Activated CD4-positive, alpha-beta memory T cell treated with anti-CD3 and anti-CD28 coated beads, Interleukin-2, amount 10 ng/mL, durations not matched to agents 7 days and 5 days (primary cell): ENCODE results near the gene ECE1. TPM values are rescaled to one million over a fixed set of nuclear protein-coding genes. Genes with fewer than 3 reads are reported as not detected.

Source experiments
- CTCF ChIA-PET: fragments of 350-600 bp; sonication (Branson Sonifier 250); formaldehyde crosslinking; loops from one replicate; lab custom pipeline; 2021; ENCODE audit warnings: antibody characterized with exemption, inconsistent platforms; lab: Charles Lee
- POLR2A ChIA-PET: fragments of 350-600 bp; sonication (Branson Sonifier 250); formaldehyde crosslinking; loops from one replicate; lab custom pipeline; 2021; ENCODE audit warnings: antibody characterized with exemption; lab: Charles Lee
- DNase-seq: peaks from one replicate; pipeline ENCODE4 v3.0.0-alpha.2; 2020
- H3K27ac Mint-ChIP-seq: one replicate; pipeline ENCODE4 v1.8.0; 2021; ENCODE audit warnings: mild to moderate bottlenecking, mixed read lengths
- H3K27me3 Mint-ChIP-seq: one replicate; pipeline ENCODE4 v1.8.0; 2021; ENCODE audit warnings: mixed read lengths
- H3K36me3 Mint-ChIP-seq: one replicate; pipeline ENCODE4 v1.8.0; 2021; ENCODE audit warnings: low read depth, mixed read lengths
- H3K4me1 Mint-ChIP-seq: one replicate; pipeline ENCODE4 v1.8.0; 2021; ENCODE audit warnings: mixed read lengths
- H3K4me3 Mint-ChIP-seq: one replicate; pipeline ENCODE4 v1.8.0; 2021; ENCODE audit warnings: mild to moderate bottlenecking, mixed read lengths
- H3K9me3 Mint-ChIP-seq: one replicate; pipeline ENCODE4 v1.8.0; 2021; ENCODE audit warnings: mixed read lengths
- total RNA-seq, 2 experiments: library from RNA; stranded (reverse); gene quantifications; one replicate each; pipeline ENCODE4 v1.2.3, GENCODE V29; 2021

Gene ECE1
- total RNA-seq, 2 experiments from 2014 or later, result 85.3 to 87.9 TPM

DNA sequence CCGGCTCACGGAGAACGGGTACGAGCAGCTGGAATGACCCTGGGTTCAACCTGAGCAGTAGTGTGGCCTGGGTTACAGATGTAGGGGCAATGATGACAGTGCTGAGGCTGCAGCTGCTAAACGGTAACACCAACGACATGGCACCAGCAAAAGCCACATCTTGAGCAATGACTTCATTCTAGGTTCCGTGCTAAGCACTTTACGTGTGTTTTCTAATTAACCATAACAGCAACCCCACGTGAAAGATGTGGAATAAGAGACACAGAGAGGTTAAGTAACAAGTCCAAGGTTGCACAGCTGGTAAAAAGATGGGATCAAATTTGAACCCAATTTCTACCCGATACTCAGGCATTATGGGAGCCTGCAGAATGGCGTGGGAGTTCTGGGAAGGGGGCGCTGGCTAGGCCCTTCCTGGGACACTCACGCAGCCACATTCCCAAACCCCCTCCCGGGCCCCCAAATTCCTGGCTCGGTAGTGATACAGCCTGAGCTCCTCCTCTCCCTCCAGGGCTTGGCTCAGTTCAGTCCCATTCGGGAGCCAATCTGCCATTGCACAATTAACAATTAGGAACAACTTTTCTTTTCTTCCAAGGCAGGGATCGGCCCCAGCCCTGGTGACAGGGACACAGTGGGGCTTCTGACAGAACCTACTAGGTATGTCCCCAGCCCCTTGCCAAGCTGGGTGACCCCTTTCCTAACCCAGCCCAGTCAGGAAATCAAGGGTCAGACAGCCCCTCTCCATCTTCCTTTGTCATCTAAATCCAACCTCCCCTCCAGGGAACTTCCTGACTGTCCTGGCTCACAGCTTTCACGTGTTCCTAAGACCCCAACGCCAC is 23.8 kb upstream of the ECE1 start:
- Mint-ChIP-seq H3K9me3 (no peaks in the 10 kb centered on the region), H3K27me3 (no peaks in the 10 kb centered on the region), H3K4me1 (peaks cover 15% of the 10 kb centered on the region), H3K27ac (no peak overlapping the region), H3K4me3 (no peak overlapping the region), H3K36me3 (peaks cover 10% of the 10 kb centered on the region)
- DNase-seq, result no peak
- ChIA-PET CTCF (interaction anchor here (1.1 to 2.6 kb wide), 2 partner anchors 44 to 82 kb away, joined by 3 to 15 read pairs; no protein-coding TSS in a partner anchor), POLR2A (interaction anchor here (0.7 to 2.4 kb wide), 3 partner anchors 11 to 24 kb away, joined by 3 to 9 read pairs (median 6); no protein-coding TSS in a partner anchor)

DNA sequence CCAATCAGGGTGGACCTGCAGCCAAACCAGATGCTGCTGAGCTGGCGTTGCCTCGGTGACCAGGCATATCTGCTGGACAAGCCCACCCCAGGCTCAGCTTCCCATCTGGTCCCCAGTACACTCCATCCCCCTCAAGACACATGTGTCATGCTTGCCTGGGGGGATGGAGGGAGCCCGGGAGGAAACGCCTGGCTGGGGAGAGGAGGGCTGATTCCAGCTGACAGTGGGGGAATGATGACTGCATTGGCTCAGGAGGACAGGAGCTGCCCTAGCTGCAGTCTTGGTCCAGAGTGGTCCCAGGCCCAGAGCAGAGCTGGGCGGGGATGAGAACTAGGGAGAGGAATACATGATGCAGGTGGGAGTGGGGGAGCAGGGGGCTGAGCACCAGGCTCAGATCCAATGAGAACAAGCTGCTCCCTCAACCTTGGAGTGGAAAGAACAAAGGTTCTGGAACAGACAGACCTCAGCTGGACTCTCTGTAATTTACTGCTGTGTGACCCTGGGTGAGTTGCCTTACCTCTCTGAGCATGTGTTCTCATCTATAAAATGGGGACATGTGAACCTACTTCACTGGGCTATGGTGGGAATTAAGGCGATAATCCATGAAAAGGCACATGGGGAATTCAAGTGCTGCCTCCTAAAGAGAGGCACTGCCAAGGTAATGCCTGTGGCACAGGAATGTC is 23.1 kb upstream of the ECE1 start:
- no peak overlapping the region for H3K27ac Mint-ChIP-seq
- no peak overlapping the region for H3K4me3 Mint-ChIP-seq
- no peak for DNase-seq
- ChIA-PET CTCF (interaction anchor here (0.8 to 2.6 kb wide), 4 partner anchors 11 to 43 kb away, joined by 3 to 15 read pairs (median 3); no protein-coding TSS in a partner anchor), POLR2A (interaction anchor here (0.7 to 2.4 kb wide), 3 partner anchors 12 to 24 kb away, joined by 3 to 9 read pairs (median 6); no protein-coding TSS in a partner anchor)
- no peaks in the 10 kb centered on the region for H3K27me3 Mint-ChIP-seq
- no peaks in the 10 kb centered on the region for H3K9me3 Mint-ChIP-seq
- peaks cover 17% of the 10 kb centered on the region for H3K4me1 Mint-ChIP-seq
- peaks cover 10% of the 10 kb centered on the region for H3K36me3 Mint-ChIP-seq

DNA sequence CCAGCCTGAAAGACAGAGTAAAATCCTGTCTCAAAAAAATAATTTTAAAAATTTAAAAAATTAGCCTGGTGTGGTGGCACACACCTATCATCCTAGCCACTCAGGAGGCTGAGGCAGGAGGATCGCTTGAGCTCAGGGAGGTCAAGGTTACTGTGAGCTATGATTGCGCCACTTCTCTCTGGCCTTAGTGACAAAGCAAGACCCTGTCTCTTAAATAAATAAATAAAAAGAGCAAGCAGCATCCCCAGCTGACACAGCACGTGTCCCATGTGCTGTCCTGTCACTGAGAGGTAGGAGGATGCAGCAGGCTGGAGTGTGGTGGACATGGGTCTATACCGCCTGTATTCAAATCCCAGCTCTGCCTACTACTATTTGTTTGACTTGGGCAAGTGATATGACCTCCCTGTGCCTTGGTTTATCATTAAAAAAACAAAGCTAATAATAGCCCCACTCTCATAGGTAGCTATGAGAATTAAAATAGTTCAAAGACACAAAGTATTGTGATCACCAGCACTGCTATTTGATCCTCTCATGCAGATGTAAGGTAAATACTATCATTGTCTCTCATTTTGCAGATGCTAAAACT is 22.2 kb upstream of the ECE1 start:
- Mint-ChIP-seq H3K4me3 (no peak overlapping the region), H3K9me3 (no peaks in the 10 kb centered on the region), H3K4me1 (peaks cover 26% of the 10 kb centered on the region), H3K27ac (no peak overlapping the region), H3K36me3 (peaks cover 10% of the 10 kb centered on the region), H3K27me3 (no peaks in the 10 kb centered on the region)
- DNase-seq, result no peak
- ChIA-PET CTCF (interaction anchor here (0.8 to 2.6 kb wide), 5 partner anchors 11 to 58 kb away, joined by 3 to 15 read pairs (median 3); no protein-coding TSS in a partner anchor), POLR2A (interaction anchor here (0.6 to 2.4 kb wide), 3 partner anchors 12 to 18 kb away, joined by 3 to 9 read pairs (median 6); no protein-coding TSS in a partner anchor)

DNA sequence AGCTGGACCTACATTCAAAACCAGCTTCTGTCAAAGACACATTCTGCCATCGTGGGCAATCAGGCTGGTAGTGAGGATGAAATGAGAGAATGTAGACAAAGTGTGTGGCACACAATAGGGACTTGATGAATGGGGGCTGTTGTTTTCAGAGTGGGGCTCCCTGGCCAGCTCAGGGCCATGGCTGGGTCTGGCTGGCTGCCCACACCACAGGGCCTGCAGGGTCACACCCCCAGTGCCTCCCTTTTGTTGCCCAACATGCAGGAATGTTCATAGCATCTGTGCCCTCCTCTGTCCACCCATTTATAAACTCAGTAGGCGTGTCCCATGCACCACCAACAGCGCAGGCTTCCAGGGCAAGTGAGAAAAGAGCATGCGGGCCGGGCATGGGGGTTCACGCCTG is 20.8 kb upstream of the ECE1 start:
- no peak overlapping the region for H3K4me3 Mint-ChIP-seq
- peaks cover 6% of the 10 kb centered on the region for H3K36me3 Mint-ChIP-seq
- ChIA-PET CTCF (interaction anchor here (1.0 kb wide), 1 partner anchor 41 kb away, joined by 3 read pairs; no protein-coding TSS in a partner anchor), POLR2A (no interaction called here)
- no peak overlapping the region for H3K27ac Mint-ChIP-seq
- H3K4me1 Mint-ChIP-seq, result peaks cover 34% of the 10 kb centered on the region
- H3K9me3 Mint-ChIP-seq, result no peaks in the 10 kb centered on the region
- H3K27me3 Mint-ChIP-seq, result no peaks in the 10 kb centered on the region
- no peak for DNase-seq

DNA sequence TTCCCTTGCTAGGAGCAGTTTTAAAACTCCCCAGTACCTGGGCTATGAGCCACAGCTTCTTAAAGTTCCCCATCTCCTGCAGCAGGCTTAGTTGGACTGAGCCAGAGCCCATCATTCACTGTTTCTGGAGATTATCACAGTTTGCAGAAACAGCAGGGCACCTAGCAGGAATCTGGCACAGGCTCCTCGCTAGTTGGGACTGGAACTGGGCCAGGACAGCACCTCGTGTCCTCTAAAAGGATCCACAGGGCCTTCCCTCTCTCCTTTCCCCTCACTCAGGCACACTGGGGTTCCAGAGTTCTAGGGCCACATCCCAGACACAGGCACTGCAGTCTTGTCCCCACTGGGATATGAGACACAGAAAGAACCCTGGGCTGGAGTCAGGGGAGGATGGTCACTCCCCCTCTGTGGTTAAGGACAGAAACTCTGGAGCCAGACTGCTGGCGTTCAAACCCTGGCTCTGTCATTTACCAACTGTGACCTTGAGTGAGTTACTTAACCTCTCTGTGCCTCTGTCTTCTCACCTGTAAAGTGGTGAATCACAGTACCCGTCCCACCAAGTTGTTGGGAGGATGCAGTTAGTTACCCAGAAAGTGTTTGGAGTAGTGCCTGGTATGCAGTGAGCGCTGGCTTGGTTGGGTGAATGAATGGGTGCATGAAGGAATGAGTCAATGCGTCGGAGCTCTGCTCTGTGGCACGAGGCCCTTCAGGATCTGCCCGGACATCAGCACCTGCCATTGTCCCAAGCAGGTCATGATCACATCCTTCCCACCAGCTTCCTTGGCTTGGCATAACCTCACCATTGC is 18.8 kb upstream of the ECE1 start:
- ChIA-PET POLR2A (interaction anchor here (3.9 kb wide), 1 partner anchor 15 kb away, joined by 19 read pairs; no protein-coding TSS in a partner anchor), CTCF (interaction anchor here (1.1 kb wide), 1 partner anchor 39 kb away, joined by 3 read pairs; no protein-coding TSS in a partner anchor)
- peaks cover 43% of the 10 kb centered on the region for H3K4me1 Mint-ChIP-seq
- DNase-seq, result no peak
- no peak overlapping the region for H3K4me3 Mint-ChIP-seq
- no peaks in the 10 kb centered on the region for H3K9me3 Mint-ChIP-seq
- H3K27me3 Mint-ChIP-seq, result no peaks in the 10 kb centered on the region
- H3K27ac Mint-ChIP-seq, result peak overlapping the region; percentile 26
- H3K36me3 Mint-ChIP-seq, result peaks cover 6% of the 10 kb centered on the region

DNA sequence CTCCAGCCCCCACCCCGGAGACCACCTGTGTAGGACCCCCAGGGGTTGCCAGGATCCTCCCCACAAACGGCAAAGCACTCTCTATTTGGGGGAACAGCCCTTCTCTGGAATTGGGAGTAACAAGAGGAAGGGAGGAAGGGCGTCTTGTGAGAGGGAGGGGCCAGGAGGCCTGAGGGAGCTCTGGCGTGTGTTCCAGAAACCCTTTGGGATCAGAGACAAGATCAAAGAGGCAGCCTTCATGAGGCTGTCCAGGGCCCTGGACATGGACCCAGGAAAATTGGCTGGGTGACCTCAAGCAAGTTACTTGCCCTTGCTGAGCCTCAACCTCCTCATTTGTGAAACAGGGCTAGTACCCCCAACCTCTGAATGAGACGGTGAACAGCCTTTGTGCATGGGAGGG is 18.1 kb upstream of the ECE1 start:
- peaks cover 6% of the 10 kb centered on the region for H3K36me3 Mint-ChIP-seq
- POLR2A ChIA-PET, result interaction anchor here (1.0 to 3.9 kb wide), 3 partner anchors 14 to 37 kb away, joined by 3 to 19 read pairs (median 3); no protein-coding TSS in a partner anchor
- no peaks in the 10 kb centered on the region for H3K9me3 Mint-ChIP-seq
- H3K27ac Mint-ChIP-seq, result peak overlapping the region; percentile 67
- H3K4me3 Mint-ChIP-seq, result no peak overlapping the region
- no peaks in the 10 kb centered on the region for H3K27me3 Mint-ChIP-seq
- no peak for DNase-seq
- H3K4me1 Mint-ChIP-seq, result peaks cover 40% of the 10 kb centered on the region
- CTCF ChIA-PET, result interaction anchor here (1.1 kb wide), 1 partner anchor 38 kb away, joined by 3 read pairs; no protein-coding TSS in a partner anchor

DNA sequence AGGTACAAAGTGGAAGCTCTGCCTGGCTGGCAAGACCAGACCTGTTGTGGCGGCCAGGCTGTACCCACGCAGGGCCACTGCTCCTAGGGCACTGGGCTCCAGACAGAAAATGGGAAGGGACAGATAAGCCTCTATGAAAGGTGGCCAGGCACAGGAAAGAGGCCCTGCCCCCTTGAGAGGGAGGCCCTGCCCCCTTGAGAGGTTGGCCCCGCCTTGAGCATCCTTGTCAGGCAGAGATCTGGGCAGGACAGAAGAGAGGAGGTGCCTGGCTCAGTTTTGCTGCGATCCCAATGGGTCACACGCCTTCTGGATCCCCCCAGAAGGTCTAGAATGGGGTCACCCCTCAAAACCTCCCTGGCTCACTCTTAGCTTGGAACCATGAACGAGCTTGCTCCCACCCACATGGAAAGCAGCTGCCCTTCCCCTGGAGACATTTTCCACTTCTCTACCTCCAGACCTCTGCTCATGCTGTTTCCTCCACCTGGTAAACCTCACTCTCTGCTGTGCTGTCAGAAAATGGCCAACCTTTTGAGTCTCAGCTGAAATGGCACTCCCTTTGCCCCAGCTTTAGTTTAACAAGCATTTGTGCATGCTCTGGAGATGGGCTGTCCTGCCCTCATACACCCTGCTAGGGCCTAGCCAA is 17.5 kb upstream of the ECE1 start:
- POLR2A ChIA-PET, result interaction anchor here (0.9 to 3.9 kb wide), 4 partner anchors 9 to 38 kb away, joined by 3 to 19 read pairs (median 3); no protein-coding TSS in a partner anchor
- no peaks in the 10 kb centered on the region for H3K27me3 Mint-ChIP-seq
- DNase-seq, result no peak

DNA sequence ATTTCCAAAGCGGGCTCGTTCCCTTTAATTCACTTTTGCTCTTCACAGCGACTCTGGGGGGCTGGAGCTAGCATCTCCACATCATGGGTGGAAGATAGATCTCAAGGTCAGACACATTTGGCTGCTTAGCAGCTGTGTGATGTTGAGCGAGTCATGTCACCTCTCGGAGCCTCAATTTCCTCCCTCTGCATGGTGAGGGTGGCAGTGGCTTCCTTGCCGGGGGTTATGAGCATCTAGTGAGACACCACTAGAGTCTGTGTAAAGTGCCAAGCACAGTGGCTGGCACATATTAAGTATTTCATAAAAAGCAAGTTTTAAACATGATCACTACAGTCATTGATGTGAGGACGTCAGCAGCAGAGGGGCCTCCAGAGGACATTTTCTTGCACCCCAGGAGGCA is 16.9 kb upstream of the ECE1 start:
- H3K27me3 Mint-ChIP-seq, result no peaks in the 10 kb centered on the region
- H3K9me3 Mint-ChIP-seq, result no peaks in the 10 kb centered on the region
- ChIA-PET POLR2A (interaction anchor here (0.9 to 3.9 kb wide), 4 partner anchors 8 to 38 kb away, joined by 3 to 19 read pairs (median 3); no protein-coding TSS in a partner anchor), CTCF (no interaction called here)
- peak overlapping the region; percentile 56 for H3K27ac Mint-ChIP-seq
- H3K4me1 Mint-ChIP-seq, result peaks cover 45% of the 10 kb centered on the region
- peaks cover 6% of the 10 kb centered on the region for H3K36me3 Mint-ChIP-seq
- H3K4me3 Mint-ChIP-seq, result no peak overlapping the region
- no peak for DNase-seq

More for the DNA sequence above, 17.5 kb upstream of the ECE1 start:
- Mint-ChIP-seq H3K36me3 (peaks cover 6% of the 10 kb centered on the region), H3K9me3 (no peaks in the 10 kb centered on the region), H3K4me1 (peaks cover 45% of the 10 kb centered on the region), H3K4me3 (no peak overlapping the region), H3K27ac (peak overlapping the region; percentile 67)
- CTCF ChIA-PET, result interaction anchor here (1.1 kb wide), 1 partner anchor 37 kb away, joined by 3 read pairs; no protein-coding TSS in a partner anchor

DNA sequence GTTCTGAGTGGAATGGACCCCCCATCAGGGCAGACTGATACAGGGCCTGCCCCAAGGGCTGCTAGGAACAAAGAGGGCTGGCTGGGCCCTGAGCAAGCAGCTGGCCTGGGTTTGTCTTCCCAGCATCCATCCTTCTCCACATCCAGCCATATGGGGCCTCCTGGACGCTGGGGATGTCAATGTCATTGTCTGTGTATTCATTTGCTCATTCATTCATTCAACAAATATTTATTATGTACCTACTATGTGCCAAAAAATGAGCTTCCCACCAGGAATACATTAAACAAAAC is 15.6 kb upstream of the ECE1 start:
- POLR2A ChIA-PET, result interaction anchor here (3.9 kb wide), 1 partner anchor 12 kb away, joined by 19 read pairs; no protein-coding TSS in a partner anchor
- DNase-seq, result no peak
- Mint-ChIP-seq H3K4me1 (peaks cover 49% of the 10 kb centered on the region), H3K27me3 (no peaks in the 10 kb centered on the region), H3K9me3 (no peaks in the 10 kb centered on the region), H3K27ac (no peak overlapping the region), H3K4me3 (no peak overlapping the region), H3K36me3 (peaks cover 3% of the 10 kb centered on the region)
- CTCF ChIA-PET, result no interaction called here

DNA sequence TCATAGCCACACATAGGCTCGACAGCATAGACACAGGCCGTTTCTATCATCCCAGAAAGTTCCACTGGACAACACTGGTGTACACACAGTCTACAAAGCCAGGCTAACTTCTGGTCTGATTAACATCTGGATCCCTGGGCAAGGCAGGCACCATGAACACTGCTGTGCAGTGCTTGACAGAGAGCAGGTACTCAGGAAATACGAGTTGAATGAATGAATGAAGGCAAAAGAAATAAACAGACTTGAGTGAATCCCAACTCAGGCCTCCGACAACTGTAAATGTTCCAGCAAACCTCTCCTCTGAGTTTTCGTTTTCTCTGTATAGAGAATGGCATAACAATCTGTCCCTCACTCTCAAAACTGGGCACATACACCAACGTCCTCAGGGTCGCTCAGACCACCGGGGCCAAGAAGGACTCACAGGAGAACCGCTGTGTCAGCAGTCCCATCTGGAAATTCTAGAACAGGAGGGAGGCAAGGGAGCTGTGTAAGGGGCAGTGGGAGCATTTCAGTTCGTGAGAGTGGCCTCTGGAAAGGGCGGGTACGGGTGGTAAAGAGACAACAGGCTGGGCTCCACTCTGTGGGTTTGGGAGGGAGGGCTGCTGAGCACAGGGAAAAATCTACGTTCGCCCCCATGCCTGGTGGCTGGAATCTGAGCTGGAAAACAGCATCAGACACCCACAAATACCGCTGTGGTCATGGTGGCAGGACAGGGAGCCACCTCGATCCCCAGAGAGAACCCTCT is 15.1 kb upstream of the ECE1 start:
- POLR2A ChIA-PET, result interaction anchor here (3.9 kb wide), 1 partner anchor 11 kb away, joined by 19 read pairs; no protein-coding TSS in a partner anchor
- Mint-ChIP-seq H3K9me3 (no peaks in the 10 kb centered on the region), H3K27ac (no peak overlapping the region), H3K27me3 (no peaks in the 10 kb centered on the region), H3K4me1 (peaks cover 49% of the 10 kb centered on the region), H3K36me3 (no peaks in the 10 kb centered on the region), H3K4me3 (no peak overlapping the region)
- DNase-seq, result no peak
- CTCF ChIA-PET, result no interaction called here

DNA sequence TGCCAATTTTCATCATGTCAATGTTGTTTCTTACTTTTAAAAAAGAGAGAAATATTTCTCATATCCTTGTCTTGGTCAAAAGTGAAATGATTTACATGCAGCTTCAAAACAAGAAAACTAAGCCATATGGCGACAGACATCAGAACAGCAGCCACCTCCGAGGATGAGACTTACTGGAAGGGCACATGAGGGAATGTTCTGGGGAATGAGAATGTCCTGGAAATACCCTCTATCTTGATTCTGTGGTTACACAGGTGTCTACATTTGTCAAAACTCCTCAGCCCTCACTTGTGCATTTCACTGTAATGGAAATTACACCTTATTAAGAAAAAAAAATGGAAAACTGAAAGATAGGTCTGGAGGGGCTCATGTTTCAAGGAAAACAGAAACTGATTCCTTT is 14.2 kb upstream of the ECE1 start:
- H3K4me3 Mint-ChIP-seq, result no peak overlapping the region
- ChIA-PET POLR2A (interaction anchor here (1.5 kb wide), 1 partner anchor 41 kb away, joined by 3 read pairs; no protein-coding TSS in a partner anchor), CTCF (no interaction called here)
- peaks cover 54% of the 10 kb centered on the region for H3K4me1 Mint-ChIP-seq
- no peak for DNase-seq
- no peaks in the 10 kb centered on the region for H3K9me3 Mint-ChIP-seq
- no peak overlapping the region for H3K27ac Mint-ChIP-seq
- no peaks in the 10 kb centered on the region for H3K36me3 Mint-ChIP-seq
- H3K27me3 Mint-ChIP-seq, result no peaks in the 10 kb centered on the region
